ENCODE results near the gene ANXA5. TPM values are rescaled to one million over a fixed set of nuclear protein-coding genes. Genes with fewer than 3 reads are reported as not detected.

ANXA5 gene
- total and polyA plus RNA-seq, 9 of the 15 experiments (the other 6 are each of a cell fraction or from before 2014, with no cell fraction given) = 49.9 to 131 (median 84.5) TPM

DNA sequence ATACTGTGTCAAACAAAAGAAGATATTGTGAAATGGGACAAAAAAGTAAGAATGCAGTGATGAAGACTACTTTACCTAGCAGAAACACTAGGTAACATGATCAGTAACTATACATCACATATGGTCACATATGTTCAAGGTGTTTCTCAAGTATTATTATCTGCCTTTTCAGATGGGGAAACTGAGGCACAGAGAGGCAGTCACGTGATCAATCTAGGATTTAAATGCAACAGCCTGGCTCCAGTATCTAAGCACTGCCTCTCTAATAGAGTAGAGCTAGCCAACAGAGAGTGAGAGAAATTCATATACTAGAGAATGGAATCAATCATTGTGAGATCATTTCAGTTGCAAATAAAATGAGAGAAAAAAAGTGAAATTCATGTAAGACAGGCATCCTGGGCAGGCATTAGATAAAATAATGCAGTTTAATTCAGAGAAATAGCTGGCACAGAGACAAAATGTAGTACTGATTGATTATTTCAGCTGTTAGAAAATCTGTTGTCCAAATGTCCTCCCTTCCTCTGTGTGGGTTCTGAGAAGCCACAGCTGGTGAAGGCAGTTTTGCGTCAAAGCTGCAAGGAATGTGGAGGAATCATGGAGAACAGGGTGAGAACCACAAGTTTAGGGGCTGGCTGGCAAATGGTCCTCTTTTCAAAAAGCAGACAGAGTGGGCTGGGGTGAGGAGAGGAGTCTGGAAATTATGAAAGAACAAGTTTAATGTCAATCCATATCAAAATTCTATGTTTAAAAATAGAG lies 42.2 kb upstream of the ANXA5 start:
- ATAC-seq (no peak), DNase-seq (ENCODE audit: extremely low read depth in 1 of 4, low spot score in 3 of 4) (no peak)
- in situ Hi-C loops (cut with MboI) = loop anchor here (5.0 to 10.0 kb wide), 2 partner anchors 254 to 367 kb away; no protein-coding TSS in a partner anchor

More for the DNA sequence above, 42.2 kb upstream of the ANXA5 start:
- Histone ChIP-seq H3K4me2 (ENCODE audit: insufficient read depth, low read length) (no peak overlapping the region), H3K9me3 (replicated peaks; ENCODE audit: control insufficient read depth, insufficient read depth, low read depth, low read length) (no peaks in the 10 kb centered on the region), H3K27ac (ENCODE audit: extremely low read depth, low read depth, low read length) (no peak overlapping the region), H3K4me3 (no peak overlapping the region), H4K20me1 (replicated peaks; ENCODE audit: control insufficient read depth, insufficient read depth, low read length) (no peaks in the 10 kb centered on the region), H3K4me1 (replicated peaks in 1 of 2; ENCODE audit: control insufficient read depth in 2 of 2, insufficient read depth in 2 of 2, low read length in 2 of 2) (no peaks in the 10 kb centered on the region), H3K9ac (ENCODE audit: insufficient read depth in 1 of 2, low read depth in 2 of 2, low read length in 2 of 2) (no peak overlapping the region), H2AFZ (ENCODE audit: low read depth, low read length) (no peak overlapping the region), H3K27me3 (ENCODE audit: control insufficient read depth in 2 of 2, insufficient read depth in 2 of 2, low read length in 2 of 2) (peaks cover 0 to 12% of the 10 kb centered on the region in 2 experiments), H3K79me2 (ENCODE audit: control insufficient read depth, insufficient read depth, low read length) (no peaks in the 10 kb centered on the region), H3K36me3 (ENCODE audit: control insufficient read depth, insufficient read depth, low read length) (no peaks in the 10 kb centered on the region), H3K9me1 (ENCODE audit: control insufficient read depth, insufficient read depth, low read length) (no peaks in the 10 kb centered on the region)
- no peak for FAIRE-seq
- BruUV-seq (replicated peaks) = no TSS peak
- CTCF ChIA-PET (ENCODE audit: low intra/inter-chr PET ratio) = no interaction called here
- 0% methylated on average over 2 of the region's 2 CpGs for WGBS (ENCODE audit: insufficient coverage, low coverage, missing lambda C conversion rate)
- POLR2A ChIA-PET = interaction anchor here (1.0 kb wide), 1 partner anchor 62 kb away, joined by 3 read pairs; the partner anchor contains the start of gene EXOSC9
- TF ChIP-seq, protein P1, sequence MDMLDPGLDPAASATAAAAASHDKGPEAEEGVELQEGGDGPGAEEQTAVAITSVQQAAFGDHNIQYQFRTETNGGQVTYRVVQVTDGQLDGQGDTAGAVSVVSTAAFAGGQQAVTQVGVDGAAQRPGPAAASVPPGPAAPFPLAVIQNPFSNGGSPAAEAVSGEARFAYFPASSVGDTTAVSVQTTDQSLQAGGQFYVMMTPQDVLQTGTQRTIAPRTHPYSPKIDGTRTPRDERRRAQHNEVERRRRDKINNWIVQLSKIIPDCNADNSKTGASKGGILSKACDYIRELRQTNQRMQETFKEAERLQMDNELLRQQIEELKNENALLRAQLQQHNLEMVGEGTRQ (CRISPR knock-in tag; IDR thresholded peaks at IDR 0.05) = peak; percentile 37; the same call in 1 of the 2 replicates
- no peak for TF ChIP-seq SNIP1 (IDR thresholded peaks at IDR 0.05; ENCODE audit: low read depth)
- TF ChIP-seq, protein P2, sequence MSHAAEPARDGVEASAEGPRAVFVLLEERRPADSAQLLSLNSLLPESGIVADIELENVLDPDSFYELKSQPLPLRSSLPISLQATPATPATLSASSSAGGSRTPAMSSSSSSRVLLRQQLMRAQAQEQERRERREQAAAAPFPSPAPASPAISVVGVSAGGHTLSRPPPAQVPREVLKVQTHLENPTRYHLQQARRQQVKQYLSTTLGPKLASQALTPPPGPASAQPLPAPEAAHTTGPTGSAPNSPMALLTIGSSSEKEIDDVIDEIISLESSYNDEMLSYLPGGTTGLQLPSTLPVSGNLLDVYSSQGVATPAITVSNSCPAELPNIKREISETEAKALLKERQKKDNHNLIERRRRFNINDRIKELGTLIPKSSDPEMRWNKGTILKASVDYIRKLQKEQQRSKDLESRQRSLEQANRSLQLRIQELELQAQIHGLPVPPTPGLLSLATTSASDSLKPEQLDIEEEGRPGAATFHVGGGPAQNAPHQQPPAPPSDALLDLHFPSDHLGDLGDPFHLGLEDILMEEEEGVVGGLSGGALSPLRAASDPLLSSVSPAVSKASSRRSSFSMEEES (CRISPR knock-in tag; IDR thresholded peaks at IDR 0.05) = peak; percentile 86
- TF ChIP-seq RAD51 (IDR thresholded peaks at IDR 0.05; ENCODE audit: borderline replicate concordance, low read depth) = peak; percentile 69
- intact Hi-C loops (cut with micrococcal nuclease) = loop anchor here (5.0 to 10.0 kb wide), 2 partner anchors 547 to 1584 kb away; no protein-coding TSS in a partner anchor
